Measurements from ENCODE around the gene CDH3.

DNA sequence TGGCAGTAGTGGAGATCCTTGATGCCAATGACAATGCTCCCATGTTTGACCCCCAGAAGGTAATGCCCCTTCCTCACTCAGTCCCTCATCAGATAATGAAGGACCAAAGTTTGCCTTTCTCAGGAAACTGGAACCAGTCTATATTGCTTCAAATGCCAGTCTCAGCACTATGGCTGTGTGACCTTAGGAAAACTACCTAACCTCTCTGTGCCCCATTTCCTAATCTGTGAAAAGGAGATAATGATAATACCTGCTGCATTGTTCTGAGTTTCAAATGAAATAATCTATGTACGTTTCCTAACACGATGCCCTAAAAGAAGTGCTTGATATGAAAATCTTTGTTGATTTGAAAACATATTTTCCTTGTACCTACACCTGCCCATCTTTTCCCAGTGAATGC lies 35.9 kb downstream of the CDH3 start:
- TF ChIP-seq CTCF (IDR thresholded peaks at IDR 0.05) (no peak), POLR2A (IDR thresholded peaks at IDR 0.05) (no peak)

All from esophagus squamous epithelium (tissue), 4 donors.